Activated CD8-positive, alpha-beta T cell treated with anti-CD3 and anti-CD28 coated beads, Interleukin-2, amount 10 ng/mL, durations not matched to agents 7 days and 5 days (primary cell): Measurements from ENCODE around the gene PYGO1. TPM values are rescaled to one million over a fixed set of nuclear protein-coding genes. Genes with fewer than 3 reads are reported as not detected.

ENCODE experiments used
- ATAC-seq: fragments of 150-1000 bp; cut with Tn5 transposase; one replicate; pipeline ENCODE4 v1.10.0; 2021; ENCODE audit warnings: moderate library complexity
- CTCF ChIA-PET: fragments of 350-600 bp; sonication (Branson Sonifier 250); formaldehyde crosslinking; loops from one replicate; lab custom pipeline; 2021; ENCODE audit warnings: antibody characterized with exemption; lab: Charles Lee
- POLR2A ChIA-PET: fragments of 350-600 bp; sonication (Branson Sonifier 250); formaldehyde crosslinking; loops from one replicate; lab custom pipeline; 2021; ENCODE audit warnings: antibody characterized with exemption; lab: Charles Lee
- DNase-seq: peaks from one replicate; pipeline ENCODE4 v3.0.0-alpha.2; 2020
- H3K27ac Mint-ChIP-seq: one replicate; pipeline ENCODE4 v1.8.0; 2021; ENCODE audit warnings: mild to moderate bottlenecking, mixed read lengths
- H3K27me3 Mint-ChIP-seq: one replicate; pipeline ENCODE4 v1.8.0; 2021; ENCODE audit warnings: low read depth, mixed read lengths
- H3K36me3 Mint-ChIP-seq: one replicate; pipeline ENCODE4 v1.8.0; 2021; ENCODE audit warnings: low read depth, mixed read lengths
- H3K4me1 Mint-ChIP-seq: one replicate; pipeline ENCODE4 v1.8.0; 2021; ENCODE audit warnings: low read depth, mixed read lengths
- H3K4me3 Mint-ChIP-seq: one replicate; pipeline ENCODE4 v1.8.0; 2021; ENCODE audit warnings: mild to moderate bottlenecking, mixed read lengths
- H3K9me3 Mint-ChIP-seq: one replicate; pipeline ENCODE4 v1.8.0; 2022; ENCODE audit warnings: mixed read lengths; ENCODE audit not compliant: insufficient read depth
- total RNA-seq, 2 experiments: library from RNA; stranded (reverse); gene quantifications; one replicate each; pipeline ENCODE4 v1.2.3, GENCODE V29; 2021

PYGO1 gene
- total RNA-seq, 2 experiments from 2014 or later = not detected

DNA sequence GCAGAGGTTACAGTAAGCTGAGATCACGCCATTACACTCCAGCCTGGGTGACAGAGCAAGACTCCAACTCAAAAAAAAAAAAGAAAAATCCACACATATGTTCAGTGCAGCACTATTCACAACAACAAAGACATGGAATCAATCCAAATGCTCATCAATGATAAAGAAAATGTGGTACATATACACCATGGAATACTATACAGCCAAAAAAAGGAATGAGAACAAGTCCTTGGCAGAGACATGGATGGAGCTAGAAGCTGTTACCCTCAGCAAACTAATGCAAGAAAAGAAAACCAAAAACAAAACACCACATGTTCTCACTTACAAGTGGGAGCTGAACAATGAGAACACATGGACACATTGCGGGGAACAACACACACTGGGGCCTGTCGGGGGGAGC lies 25.5 kb downstream of the PYGO1 start:
- Mint-ChIP-seq H3K27me3 (peaks cover 2% of the 10 kb centered on the region), H3K27ac (no peak overlapping the region), H3K4me3 (no peak overlapping the region), H3K9me3 (no peaks in the 10 kb centered on the region), H3K36me3 (no peaks in the 10 kb centered on the region), H3K4me1 (no peaks in the 10 kb centered on the region)
- ChIA-PET CTCF (no interaction called here), POLR2A (no interaction called here)
- no peak for ATAC-seq
- no peak for DNase-seq

DNA sequence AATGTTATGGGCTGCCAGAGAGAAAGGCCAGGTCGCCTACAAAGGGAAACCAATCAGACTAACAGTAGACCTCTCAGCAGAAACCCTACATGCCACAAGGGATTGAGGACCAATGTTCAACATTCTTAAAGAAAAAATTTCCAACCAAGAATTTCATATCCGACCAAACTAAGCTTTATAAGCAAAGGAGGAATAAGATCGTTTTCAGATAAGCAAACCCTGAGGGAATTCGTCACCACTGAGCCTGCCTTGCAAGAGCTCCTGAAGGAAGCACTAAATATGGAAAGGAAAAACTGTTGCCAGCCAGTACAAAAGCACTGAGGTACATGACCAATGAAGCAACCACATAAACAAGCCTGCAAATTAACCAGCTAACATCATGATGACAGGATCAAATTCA lies 33.1 kb downstream of the PYGO1 start:
- Mint-ChIP-seq H3K27me3 (peaks cover 4% of the 10 kb centered on the region), H3K4me3 (no peak overlapping the region), H3K9me3 (peaks cover 18% of the 10 kb centered on the region), H3K4me1 (no peaks in the 10 kb centered on the region), H3K27ac (no peak overlapping the region), H3K36me3 (no peaks in the 10 kb centered on the region)
- DNase-seq = no peak
- CTCF ChIA-PET = no interaction called here
- ATAC-seq = no peak
- POLR2A ChIA-PET = no interaction called here

DNA sequence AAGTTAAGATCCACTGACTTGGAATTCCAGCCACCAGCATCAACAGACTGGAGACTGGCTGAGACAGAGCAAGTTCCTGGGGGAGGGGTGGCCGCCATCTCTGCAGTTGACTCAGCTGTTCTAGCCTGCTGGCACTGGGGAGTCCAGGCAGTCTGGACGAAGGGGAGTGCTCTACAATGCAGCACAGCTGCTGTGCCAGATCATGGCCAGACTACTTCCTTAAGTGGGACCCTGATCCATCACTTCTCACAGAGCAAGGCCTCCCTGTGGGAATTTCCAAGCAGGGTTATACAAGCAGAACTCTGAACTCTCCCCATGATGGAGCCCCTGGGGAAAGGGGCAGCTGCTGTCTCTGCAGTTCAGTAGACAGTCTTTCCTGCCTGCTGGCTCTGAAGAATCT lies 35.2 kb downstream of the PYGO1 start:
- DNase-seq (no peak), ATAC-seq (no peak)
- H3K27ac Mint-ChIP-seq = no peak overlapping the region
- CTCF ChIA-PET = no interaction called here
- POLR2A ChIA-PET = no interaction called here
- peaks cover 4% of the 10 kb centered on the region for H3K27me3 Mint-ChIP-seq
- H3K36me3 Mint-ChIP-seq = no peaks in the 10 kb centered on the region
- no peaks in the 10 kb centered on the region for H3K4me1 Mint-ChIP-seq
- H3K4me3 Mint-ChIP-seq = no peak overlapping the region
- peaks cover 18% of the 10 kb centered on the region for H3K9me3 Mint-ChIP-seq

DNA sequence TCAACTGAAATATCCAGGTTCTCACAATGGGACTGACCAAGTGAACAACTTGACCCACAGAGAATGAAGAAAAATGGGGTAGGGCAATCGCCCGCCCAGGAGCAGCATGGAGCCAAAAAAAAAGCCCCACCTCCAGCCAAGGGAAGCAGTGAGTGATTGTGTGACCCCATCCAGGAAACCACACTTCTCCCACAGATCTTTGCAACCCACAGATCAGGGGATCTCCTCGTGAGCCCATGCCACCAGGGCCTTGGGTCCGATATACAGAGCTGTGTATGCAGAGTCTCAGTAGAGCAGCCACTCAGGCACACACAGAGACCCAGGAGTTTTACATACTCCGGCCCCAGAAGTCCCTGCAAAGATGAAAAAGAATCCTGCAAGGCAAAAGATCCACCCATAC lies 35.7 kb downstream of the PYGO1 start:
- CTCF ChIA-PET = no interaction called here
- no peaks in the 10 kb centered on the region for H3K4me1 Mint-ChIP-seq
- POLR2A ChIA-PET = no interaction called here
- H3K36me3 Mint-ChIP-seq = no peaks in the 10 kb centered on the region
- ATAC-seq (no peak), DNase-seq (no peak)
- peaks cover 18% of the 10 kb centered on the region for H3K9me3 Mint-ChIP-seq
- peaks cover 4% of the 10 kb centered on the region for H3K27me3 Mint-ChIP-seq
- no peak overlapping the region for H3K4me3 Mint-ChIP-seq
- H3K27ac Mint-ChIP-seq = no peak overlapping the region

GRCh38 chr15:55549305-55549704 lies 38.8 kb downstream of the PYGO1 start:
- Mint-ChIP-seq H3K4me3 (no peak overlapping the region), H3K36me3 (no peaks in the 10 kb centered on the region), H3K9me3 (peaks cover under 1% of the 10 kb centered on the region), H3K27me3 (peaks cover 16% of the 10 kb centered on the region), H3K27ac (no peak overlapping the region), H3K4me1 (no peaks in the 10 kb centered on the region)
- CTCF ChIA-PET = no interaction called here
- ATAC-seq (no peak), DNase-seq (no peak)
- POLR2A ChIA-PET = no interaction called here

DNA sequence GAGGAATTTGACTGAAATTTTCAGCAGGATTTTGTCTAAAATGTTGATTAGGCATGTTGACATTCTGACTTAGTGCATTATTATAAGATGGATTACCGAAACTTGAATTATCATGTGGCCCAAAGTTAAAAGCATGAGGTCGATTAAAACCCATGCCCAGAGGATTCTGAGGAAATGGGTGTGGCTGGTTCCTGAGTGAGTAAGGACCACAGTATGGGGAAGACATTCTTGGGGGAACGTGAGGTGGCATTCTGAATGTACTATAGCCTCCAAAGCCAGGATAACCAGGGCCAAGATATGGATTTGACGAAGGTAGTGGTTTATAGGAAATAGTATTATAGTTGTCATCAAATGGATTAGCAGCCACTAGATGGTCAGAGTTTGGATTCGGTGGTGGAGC lies 41.4 kb downstream of the PYGO1 start:
- no peak overlapping the region for H3K27ac Mint-ChIP-seq
- no peak overlapping the region for H3K4me3 Mint-ChIP-seq
- POLR2A ChIA-PET = no interaction called here
- H3K27me3 Mint-ChIP-seq = peaks cover 21% of the 10 kb centered on the region
- no peak for ATAC-seq
- CTCF ChIA-PET = no interaction called here
- H3K36me3 Mint-ChIP-seq = no peaks in the 10 kb centered on the region
- no peak for DNase-seq
- H3K4me1 Mint-ChIP-seq = no peaks in the 10 kb centered on the region
- no peaks in the 10 kb centered on the region for H3K9me3 Mint-ChIP-seq

DNA sequence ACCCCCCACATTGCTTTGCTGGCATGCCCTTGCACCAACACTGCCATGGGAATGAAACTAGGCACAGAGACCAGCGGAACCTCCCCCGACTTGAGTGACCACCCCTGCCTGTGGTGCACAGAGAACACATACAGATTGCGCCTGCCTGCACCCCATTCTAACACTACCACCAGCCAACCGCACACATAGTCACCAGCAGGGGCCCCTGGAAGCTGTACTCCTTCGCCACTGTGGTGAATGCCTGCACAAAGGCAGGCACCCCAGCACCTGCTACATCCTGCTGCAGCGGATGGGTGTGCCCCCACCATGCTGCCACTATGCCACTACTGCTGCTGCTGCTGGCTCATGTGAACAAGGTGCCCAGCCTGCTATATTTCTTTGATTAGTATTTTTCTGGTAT lies 52.7 kb downstream of the PYGO1 start:
- ChIA-PET POLR2A (no interaction called here), CTCF (no interaction called here)
- H3K27ac Mint-ChIP-seq = no peak overlapping the region
- DNase-seq (no peak), ATAC-seq (no peak)
- no peak overlapping the region for H3K4me3 Mint-ChIP-seq
- peaks cover 11% of the 10 kb centered on the region for H3K27me3 Mint-ChIP-seq
- no peaks in the 10 kb centered on the region for H3K36me3 Mint-ChIP-seq
- peaks cover 2% of the 10 kb centered on the region for H3K4me1 Mint-ChIP-seq
- no peaks in the 10 kb centered on the region for H3K9me3 Mint-ChIP-seq

DNA sequence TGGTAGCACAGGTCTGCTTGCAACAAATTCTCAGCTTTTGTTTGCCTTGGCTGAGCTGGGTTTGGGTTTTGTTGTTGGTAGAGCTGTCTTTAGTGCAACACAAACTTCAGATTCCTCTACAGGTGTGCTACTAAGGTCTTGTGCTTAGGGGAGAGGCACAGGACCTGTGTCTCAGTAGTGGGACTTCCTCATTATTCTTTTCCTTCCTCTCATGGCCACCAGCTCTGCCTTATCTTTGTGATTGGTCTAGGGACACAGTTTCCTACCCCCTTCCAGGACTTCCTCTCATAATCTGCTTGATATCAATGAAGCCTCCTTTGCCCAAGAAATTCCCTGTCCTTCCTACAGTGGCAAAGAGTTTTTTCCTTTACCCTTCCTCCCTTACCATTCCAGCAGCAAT lies 55.2 kb downstream of the PYGO1 start:
- Mint-ChIP-seq H3K27me3 (peaks cover 19% of the 10 kb centered on the region), H3K9me3 (no peaks in the 10 kb centered on the region), H3K4me1 (peaks cover 2% of the 10 kb centered on the region), H3K36me3 (no peaks in the 10 kb centered on the region), H3K27ac (no peak overlapping the region), H3K4me3 (no peak overlapping the region)
- ATAC-seq (no peak), DNase-seq (no peak)
- CTCF ChIA-PET = no interaction called here
- POLR2A ChIA-PET = interaction anchor here (0.6 kb wide), 1 partner anchor 1006 kb away, joined by 3 read pairs; no protein-coding TSS in a partner anchor

DNA sequence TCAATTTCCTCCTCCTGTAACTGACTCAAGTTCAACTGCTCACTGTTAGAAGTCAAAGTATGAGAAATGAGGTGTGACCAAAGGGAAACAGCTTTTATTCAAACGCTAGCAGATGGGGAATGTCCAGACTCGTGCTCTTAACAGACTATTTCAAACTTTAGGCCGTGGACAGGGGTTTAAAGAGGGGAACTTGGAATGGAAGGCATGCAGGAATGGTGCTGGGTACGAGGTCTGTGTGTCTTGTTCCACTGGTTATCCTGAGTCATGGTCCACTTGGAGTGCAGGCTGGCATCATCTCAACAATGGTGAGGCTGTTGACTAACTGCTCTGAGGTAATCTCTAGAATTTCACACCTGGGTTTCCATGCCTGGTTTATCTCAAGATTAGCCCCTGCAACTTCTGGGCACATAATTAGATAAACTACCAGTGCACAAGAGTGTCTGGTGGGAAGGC lies 57.3 kb downstream of the PYGO1 start:
- POLR2A ChIA-PET = no interaction called here
- Mint-ChIP-seq H3K9me3 (no peaks in the 10 kb centered on the region), H3K4me3 (no peak overlapping the region), H3K27ac (no peak overlapping the region), H3K36me3 (no peaks in the 10 kb centered on the region), H3K27me3 (peaks cover 20% of the 10 kb centered on the region), H3K4me1 (peaks cover 3% of the 10 kb centered on the region)
- CTCF ChIA-PET = no interaction called here
- DNase-seq (no peak), ATAC-seq (no peak)

DNA sequence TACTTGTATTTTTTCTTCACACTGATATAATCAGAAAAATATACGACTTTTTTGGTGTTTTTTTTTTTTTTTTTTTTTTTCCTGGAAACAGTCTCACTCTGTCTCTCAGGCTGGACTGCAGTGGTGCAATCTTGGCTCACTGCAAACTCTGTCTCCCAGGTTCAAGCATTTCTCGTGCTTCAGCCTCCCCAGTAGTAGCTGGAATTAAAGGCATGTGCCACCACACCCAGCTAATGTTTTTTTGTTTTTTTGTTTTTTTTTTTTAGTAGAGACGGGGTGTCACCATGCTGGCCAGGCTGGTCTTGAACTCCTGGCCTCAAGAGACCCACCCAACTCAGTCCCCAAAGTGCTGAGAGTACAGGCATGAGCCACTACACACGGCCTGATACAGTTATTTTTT lies 59.3 kb downstream of the PYGO1 start:
- H3K27ac Mint-ChIP-seq = no peak overlapping the region
- ChIA-PET CTCF (interaction anchor here (1.1 kb wide), 2 partner anchors 10 to 113 kb away, joined by 3 read pairs; no protein-coding TSS in a partner anchor), POLR2A (no interaction called here)
- DNase-seq (no peak), ATAC-seq (no peak)
- H3K4me1 Mint-ChIP-seq = peaks cover 2% of the 10 kb centered on the region
- H3K36me3 Mint-ChIP-seq = no peaks in the 10 kb centered on the region
- H3K4me3 Mint-ChIP-seq = no peak overlapping the region
- no peaks in the 10 kb centered on the region for H3K9me3 Mint-ChIP-seq
- peaks cover 24% of the 10 kb centered on the region for H3K27me3 Mint-ChIP-seq

DNA sequence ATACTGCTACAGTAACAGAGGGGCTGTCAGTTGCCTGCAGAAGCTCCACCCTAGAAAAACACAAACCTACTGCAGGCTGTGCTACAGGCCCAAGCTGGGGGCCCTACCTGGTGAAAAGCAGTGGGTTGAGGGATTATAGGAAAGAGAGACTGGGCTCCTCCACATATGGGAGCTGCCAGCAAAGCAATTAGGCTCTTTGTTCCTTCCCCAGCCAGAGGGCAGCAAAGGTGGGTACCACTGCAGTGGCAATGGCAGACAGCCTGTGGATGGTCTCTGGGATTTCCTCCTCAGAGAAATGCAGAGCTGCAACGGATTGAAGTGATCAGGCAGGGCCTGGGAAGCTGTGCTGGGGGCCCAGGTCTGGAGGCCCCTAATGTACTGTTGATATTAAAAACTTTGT lies 61.0 kb downstream of the PYGO1 start:
- Mint-ChIP-seq H3K27ac (no peak overlapping the region), H3K9me3 (no peaks in the 10 kb centered on the region), H3K36me3 (no peaks in the 10 kb centered on the region), H3K4me3 (no peak overlapping the region), H3K4me1 (peaks cover 2% of the 10 kb centered on the region), H3K27me3 (peaks cover 30% of the 10 kb centered on the region)
- POLR2A ChIA-PET = no interaction called here
- CTCF ChIA-PET = interaction anchor here (0.7 to 3.0 kb wide), 7 partner anchors 13 to 318 kb away, joined by 3 to 14 read pairs (median 7); no protein-coding TSS in a partner anchor
- no peak for ATAC-seq
- no peak for DNase-seq

DNA sequence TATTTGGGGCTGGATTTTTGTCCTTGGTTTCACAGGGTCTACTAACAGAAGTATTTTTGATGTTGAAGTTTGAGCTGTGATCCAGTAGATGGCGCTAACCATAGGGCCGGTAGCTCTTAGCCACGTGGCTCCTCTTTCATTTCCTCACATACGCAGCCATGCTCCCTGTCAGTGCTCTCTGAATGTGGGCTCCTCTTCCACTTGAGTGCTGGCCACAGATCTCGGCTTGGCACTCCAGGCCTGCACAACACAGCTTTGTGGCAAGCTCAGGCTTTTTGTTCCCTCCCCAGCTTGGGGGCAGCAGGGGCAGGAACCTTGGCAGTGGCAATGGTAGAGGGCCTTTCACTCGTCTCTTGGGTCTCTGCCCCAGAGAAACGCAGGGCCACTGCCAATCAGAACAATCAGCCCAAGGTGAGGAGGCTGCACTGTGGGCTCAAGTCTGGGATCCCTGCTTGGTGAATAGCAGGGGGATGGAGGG lies 61.5 kb downstream of the PYGO1 start:
- Mint-ChIP-seq H3K27me3 (peaks cover 30% of the 10 kb centered on the region), H3K36me3 (no peaks in the 10 kb centered on the region), H3K27ac (no peak overlapping the region)

More for the DNA sequence above, 61.5 kb downstream of the PYGO1 start:
- Mint-ChIP-seq H3K4me3 (no peak overlapping the region), H3K9me3 (no peaks in the 10 kb centered on the region), H3K4me1 (peaks cover 2% of the 10 kb centered on the region)
- DNase-seq = peak; percentile 31
- ChIA-PET POLR2A (no interaction called here), CTCF (interaction anchor here (0.7 to 3.0 kb wide), 12 partner anchors 10 to 319 kb away, joined by 3 to 14 read pairs (median 4); partner anchors contain the start of gene PYGO1)
- ATAC-seq = peak; percentile 70
